GM18909 (cell line): ENCODE measurements around the gene ST6GALNAC3.

Experiments
- ATAC-seq: cut with Tn5 transposase; IDR thresholded peaks from one replicate; pipeline ENCODE4 v1.9.1; 2021; ENCODE audit warnings: mild to moderate bottlenecking; ENCODE audit not compliant: unreplicated experiment, poor library complexity

Gene ST6GALNAC3

DNA sequence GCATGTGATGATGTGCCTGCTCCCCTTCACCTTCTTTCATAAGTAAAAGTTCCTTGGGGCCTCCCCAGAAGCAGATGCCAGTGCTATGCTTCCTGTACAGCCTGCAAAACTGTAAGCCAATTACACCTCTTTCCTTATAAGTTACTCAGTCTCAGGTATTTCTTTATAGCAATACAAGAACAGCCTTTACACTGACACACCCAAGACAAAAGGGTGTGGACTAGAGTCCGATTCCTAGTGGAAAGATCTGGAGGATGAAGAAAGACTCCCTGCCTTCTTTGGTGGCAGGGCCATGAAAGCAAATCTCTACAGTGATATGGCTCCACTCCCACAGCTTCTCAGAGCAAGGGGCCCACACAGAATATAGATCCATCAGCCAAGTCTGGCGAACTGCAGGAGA, 583.1 kb downstream of the ST6GALNAC3 start:
- no peak for ATAC-seq

- no peak for ATAC-seq
Measured at GRCh38 chr1:76659171-76659940, 584.8 kb downstream of the ST6GALNAC3 start.

DNA sequence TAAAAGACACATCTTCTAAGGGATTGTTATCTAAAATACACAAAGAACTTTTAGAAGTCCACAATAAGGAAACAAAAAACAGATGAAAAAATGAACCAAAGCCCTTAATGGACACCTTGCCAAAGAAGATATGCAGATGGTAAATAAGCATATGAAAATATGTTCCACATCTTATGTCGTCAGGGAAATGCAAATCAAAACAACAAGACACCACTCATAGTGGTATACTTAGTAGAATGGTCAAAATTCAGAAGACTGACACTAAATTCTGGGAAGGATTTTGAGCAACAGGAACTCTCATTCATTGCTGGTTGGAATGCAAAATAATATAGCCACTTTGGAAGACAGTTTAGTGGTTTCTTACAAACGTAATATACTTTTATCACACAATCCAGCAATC, 587.0 kb downstream of the ST6GALNAC3 start:
- ATAC-seq: no peak

DNA sequence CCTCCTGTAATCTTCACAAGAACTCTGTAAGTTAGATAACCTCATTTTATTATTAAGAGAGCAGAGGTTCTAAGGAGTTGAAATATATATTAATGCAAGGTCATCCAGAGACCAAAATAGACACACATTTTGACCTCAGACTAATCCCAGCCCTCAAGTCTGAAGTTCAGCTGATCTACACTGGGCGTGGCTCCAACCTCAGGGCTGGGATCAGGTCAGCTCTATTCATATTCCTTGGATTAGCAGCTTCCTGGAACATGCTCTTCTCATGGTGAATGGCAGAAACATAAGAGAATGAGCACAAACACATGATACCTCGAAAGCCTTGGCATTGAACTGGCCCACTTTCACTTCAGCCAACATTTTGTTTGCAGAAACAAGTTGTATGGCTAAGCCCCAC, 592.0 kb downstream of the ST6GALNAC3 start:
- ATAC-seq: no peak

DNA sequence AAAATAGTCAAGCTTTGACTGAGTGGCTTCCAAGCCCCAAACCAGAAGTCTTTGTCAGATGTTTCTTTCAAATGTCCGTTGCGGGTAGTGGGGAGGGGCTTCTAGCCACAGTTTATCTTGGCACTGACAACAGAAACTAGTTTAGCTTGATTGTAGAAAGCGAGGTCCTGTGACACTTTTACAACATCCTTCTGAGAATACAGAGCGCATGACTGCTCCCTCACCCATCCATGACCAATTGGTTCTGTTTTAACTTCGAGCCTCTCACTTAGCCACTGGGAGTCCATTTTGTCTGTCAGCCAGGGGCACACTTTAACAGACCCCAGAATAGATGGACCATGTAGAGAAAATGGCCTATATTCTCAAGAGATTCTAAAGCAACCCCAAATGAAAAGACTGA, 593.5 kb downstream of the ST6GALNAC3 start:
- ATAC-seq: peak; percentile 90

GRCh38 chr1:76669131-76669530, 594.6 kb downstream of the ST6GALNAC3 start:
- no peak for ATAC-seq

DNA sequence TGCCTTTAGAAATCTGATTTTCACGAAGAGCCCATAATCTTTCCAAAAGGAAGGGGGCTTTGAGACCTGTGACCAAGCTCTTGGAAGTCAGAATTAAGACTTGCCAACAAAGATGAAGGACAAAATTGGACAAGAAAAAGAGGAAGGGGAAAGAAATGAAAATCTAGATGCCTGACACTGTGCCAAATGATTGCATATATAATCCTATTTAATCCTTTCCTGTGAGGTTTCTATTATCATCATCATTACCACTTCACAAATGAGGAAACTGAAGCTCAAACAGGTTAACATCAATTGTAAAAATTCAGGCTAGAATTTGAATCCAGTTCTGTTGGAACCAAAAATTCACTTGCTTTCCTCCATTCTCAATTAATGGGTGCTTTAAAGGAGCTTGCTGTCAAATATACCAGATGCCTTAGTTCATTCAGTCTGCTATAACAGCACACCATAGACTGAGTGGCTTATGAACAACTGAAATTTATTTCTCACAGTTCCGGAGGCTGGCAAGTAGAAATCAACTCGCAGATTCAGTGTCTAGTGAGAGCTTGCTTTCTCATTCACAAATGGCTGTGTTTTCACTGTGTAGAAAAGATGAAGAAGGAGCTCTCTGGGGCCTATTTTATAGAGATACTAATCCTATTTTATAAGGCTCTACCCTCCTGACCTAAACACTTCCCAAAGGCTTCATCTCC, 595.2 kb downstream of the ST6GALNAC3 start:
- ATAC-seq: no peak

GRCh38 chr1:76674689-76675210, 600.2 kb downstream of the ST6GALNAC3 start:
- ATAC-seq: no peak

DNA sequence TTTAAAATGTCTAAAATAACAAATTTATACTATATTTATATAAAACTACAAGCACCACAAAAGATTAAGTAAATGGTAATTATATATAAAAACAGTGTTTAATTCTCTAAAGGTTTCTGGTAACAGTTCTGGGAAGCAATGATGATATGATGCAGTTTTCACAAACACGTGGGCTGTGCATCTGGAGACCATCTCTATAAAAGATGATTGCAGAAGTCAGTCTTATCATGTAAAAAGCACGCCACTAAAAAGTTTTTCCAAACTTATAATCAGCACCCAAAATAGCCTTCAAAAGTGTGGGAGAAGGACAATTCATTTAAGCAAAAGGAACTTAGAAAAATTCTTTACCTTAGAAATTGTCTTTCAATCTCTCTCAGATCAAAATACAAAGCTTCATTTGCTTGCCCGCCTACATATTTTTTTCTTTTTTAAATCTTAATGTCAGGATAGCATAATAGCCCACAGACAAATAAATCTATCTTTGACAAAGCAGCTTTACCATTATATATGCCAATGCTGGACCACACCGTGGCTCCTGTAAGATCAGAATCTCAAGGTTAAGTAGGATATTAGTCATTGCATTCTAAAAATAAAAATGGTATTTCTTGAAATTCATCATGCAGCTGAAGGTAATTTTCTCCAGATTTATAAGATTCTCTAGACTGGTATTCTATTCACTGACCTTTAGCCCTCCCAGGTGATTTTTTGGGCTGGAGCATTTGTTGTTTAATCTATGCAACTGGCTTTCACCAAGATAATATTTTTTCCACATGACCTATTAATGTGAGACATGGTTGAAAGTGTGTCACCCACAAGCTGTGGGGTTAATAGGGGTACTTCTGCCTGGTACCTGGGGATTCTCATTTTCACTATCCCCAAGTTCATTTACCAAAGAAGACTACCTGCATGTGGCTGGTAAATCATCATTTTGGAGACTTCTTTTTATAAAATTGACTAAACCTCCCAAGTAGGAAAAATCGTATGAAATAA, 603.2 kb downstream of the ST6GALNAC3 start:
- no peak for ATAC-seq

DNA sequence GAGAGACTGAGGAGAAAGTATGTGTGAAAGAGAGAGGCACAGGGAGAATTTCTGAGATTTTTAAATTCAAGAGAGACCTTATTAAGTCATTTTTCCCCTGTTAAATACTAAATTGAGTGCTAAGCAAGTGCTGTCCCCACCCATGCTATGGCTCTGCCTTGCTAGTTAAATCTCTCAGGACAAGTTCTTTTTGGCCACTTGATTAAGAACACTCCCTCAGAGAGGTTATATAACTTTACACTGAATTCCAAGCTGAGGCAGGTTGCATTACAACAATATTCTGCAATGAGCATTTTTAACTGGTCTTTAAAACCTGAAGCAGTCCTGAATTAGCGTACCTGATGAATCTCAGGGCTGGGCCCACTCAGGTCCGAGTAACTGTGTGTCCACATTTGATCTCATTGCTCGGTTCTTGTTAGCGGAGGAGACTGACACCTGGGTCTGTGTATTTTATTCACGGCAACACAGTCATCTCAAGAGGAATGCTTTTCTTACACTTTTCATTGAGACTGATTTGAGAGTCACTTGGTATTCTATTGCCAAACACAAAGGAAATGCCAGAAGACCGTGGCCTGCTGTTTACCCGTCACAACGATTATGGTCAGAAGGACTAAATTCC, 605.1 kb downstream of the ST6GALNAC3 start:
- no peak for ATAC-seq

DNA sequence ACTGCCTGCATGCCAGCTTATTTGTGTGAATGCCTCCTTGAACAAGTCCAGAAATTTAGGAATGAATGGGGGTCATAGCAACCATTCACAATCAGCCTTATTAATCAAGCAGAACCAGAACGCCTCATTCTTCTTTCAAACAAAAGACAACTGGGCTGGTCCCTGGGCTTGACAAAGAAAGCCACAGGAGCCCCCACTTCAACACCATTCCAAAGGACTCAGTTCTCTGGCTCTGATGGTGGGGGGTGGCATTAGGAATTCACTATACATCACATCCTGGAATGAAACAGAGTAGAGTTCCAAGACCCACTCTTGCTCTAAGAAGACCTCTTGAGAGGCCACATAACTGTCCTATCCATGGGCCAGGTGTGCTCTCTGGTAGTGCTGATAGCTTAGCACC, 606.1 kb downstream of the ST6GALNAC3 start:
- ATAC-seq: no peak

DNA sequence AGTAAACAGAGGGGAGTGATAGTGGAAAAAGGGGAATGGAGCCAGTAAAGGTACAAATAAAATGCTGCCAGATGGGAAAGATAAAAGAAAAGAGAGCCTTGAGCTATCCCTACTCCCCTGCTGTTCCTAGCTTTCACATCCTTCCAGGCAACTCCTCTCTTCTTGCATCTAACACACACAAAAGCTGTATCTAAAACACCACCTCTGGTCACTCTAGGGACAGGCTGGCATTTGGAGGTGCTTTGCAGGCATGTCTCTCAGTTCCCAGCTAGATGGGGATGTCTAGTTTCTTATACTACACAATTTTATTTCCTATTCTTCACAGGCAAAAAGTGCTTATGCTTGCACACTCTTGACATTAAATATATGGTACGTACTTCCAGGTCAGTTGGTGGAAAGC, 607.6 kb downstream of the ST6GALNAC3 start:
- no peak for ATAC-seq
